Measurements from ENCODE around the gene IFIT1B.
A peak's percentile ranks its signal among the peaks of the same experiment; 100 is the strongest.
"Not testable (repeated sequence)": the region's sequence is repeated elsewhere in the genome, so short reads cannot be mapped to it uniquely, and the experiment has no call there.

The IFIT1B gene

GRCh38 chr10:89348975-89349374 is 28.9 kb upstream of the IFIT1B start:
- DNase-seq: no peak

- not testable (repeated sequence) for DNase-seq
These were observed 27.1 kb upstream of the IFIT1B start for GRCh38 chr10:89350631-89351315.

GRCh38 chr10:89351412-89351779 is 26.5 kb upstream of the IFIT1B start:
- peak; percentile 14 for DNase-seq

GRCh38 chr10:89351780-89352597 is 25.9 kb upstream of the IFIT1B start:
- DNase-seq: no peak

- DNase-seq: no peak
These were observed 25.1 kb upstream of the IFIT1B start for GRCh38 chr10:89352802-89353201.

- DNase-seq: no peak
These were observed 22.4 kb upstream of the IFIT1B start for GRCh38 chr10:89355394-89355931.

- DNase-seq: no peak
These were observed 20.8 kb upstream of the IFIT1B start for GRCh38 chr10:89357096-89357495.

- DNase-seq: no peak
These were observed 19.9 kb upstream of the IFIT1B start for GRCh38 chr10:89357975-89358374.

GRCh38 chr10:89360157-89360556 is 17.7 kb upstream of the IFIT1B start:
- DNase-seq: no peak

GRCh38 chr10:89362929-89363328 is 14.9 kb upstream of the IFIT1B start:
- no peak for DNase-seq

- DNase-seq: no peak
These were observed 14.0 kb upstream of the IFIT1B start for GRCh38 chr10:89363729-89364442.

GRCh38 chr10:89364531-89364930 is 13.3 kb upstream of the IFIT1B start:
- DNase-seq: no peak

GRCh38 chr10:89367529-89367928 is 10.3 kb upstream of the IFIT1B start:
- peak; percentile 6 for DNase-seq

- no peak for DNase-seq
These were observed 9.7 kb upstream of the IFIT1B start for GRCh38 chr10:89368129-89368528.

GRCh38 chr10:89369156-89370105 is 8.4 kb upstream of the IFIT1B start:
- peak; percentile 20 for DNase-seq

GRCh38 chr10:89371079-89371478 is 6.8 kb upstream of the IFIT1B start:
- DNase-seq: no peak

GRCh38 chr10:89371987-89372386 is 5.9 kb upstream of the IFIT1B start:
- DNase-seq: no peak

- DNase-seq: no peak
These were observed 3.7 kb upstream of the IFIT1B start for GRCh38 chr10:89373916-89374711.

- DNase-seq: no peak
These were observed 3.1 kb upstream of the IFIT1B start for GRCh38 chr10:89374713-89375141.

- no peak for DNase-seq
These were observed 1.2 kb downstream of the IFIT1B start for GRCh38 chr10:89379103-89379502.

GRCh38 chr10:89382757-89383156 is 4.9 kb downstream of the IFIT1B start:
- no peak for DNase-seq
